A673 (cell line): Measurements from ENCODE around the gene ANKRD29.

ENCODE experiments used
- EZH2 ChIP-seq: fragments of 200-600 bp; sonication (generic); IDR thresholded peaks from 2 replicates; pipeline ENCODE4 v1.6.1; 2017; ENCODE audit warnings: borderline replicate concordance, low read depth, mild to moderate bottlenecking, mixed read lengths, antibody characterized with exemption, low read length; ENCODE audit not compliant: poor library complexity, severe bottlenecking
- TF ChIP-seq, protein P1 (sequence below): fragments of 300-800, 200-600 bp; sonication (generic); conservative IDR thresholded peaks from 2 replicates; pipeline ENCODE4 v1.5.1; 2017; ENCODE audit warnings: low read depth, mild to moderate bottlenecking, antibody characterized with exemption, low read length, moderate library complexity, mixed read lengths

- TF ChIP-seq EZH2: no peak
- TF ChIP-seq, protein P1, sequence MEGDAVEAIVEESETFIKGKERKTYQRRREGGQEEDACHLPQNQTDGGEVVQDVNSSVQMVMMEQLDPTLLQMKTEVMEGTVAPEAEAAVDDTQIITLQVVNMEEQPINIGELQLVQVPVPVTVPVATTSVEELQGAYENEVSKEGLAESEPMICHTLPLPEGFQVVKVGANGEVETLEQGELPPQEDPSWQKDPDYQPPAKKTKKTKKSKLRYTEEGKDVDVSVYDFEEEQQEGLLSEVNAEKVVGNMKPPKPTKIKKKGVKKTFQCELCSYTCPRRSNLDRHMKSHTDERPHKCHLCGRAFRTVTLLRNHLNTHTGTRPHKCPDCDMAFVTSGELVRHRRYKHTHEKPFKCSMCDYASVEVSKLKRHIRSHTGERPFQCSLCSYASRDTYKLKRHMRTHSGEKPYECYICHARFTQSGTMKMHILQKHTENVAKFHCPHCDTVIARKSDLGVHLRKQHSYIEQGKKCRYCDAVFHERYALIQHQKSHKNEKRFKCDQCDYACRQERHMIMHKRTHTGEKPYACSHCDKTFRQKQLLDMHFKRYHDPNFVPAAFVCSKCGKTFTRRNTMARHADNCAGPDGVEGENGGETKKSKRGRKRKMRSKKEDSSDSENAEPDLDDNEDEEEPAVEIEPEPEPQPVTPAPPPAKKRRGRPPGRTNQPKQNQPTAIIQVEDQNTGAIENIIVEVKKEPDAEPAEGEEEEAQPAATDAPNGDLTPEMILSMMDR: no peak
Measured at GRCh38 chr18:23706971-23707640, 44.4 kb upstream of the ANKRD29 start.
